Myometrial cell (primary cell): Measurements from ENCODE around the gene ZNF783. TPM values are rescaled to one million over a fixed set of nuclear protein-coding genes. Genes with fewer than 3 reads are reported as not detected.

Experiments
- total RNA-seq: library from RNA; depleted of rRNA; stranded (reverse); fragments of >200 nt; gene quantifications from 2 replicates; pipeline ENCODE4 v1.2.3, GENCODE V29; 2015

The ZNF783 gene
- total RNA-seq, result 3.0 and 4.6 TPM in 2 replicates

GRCh38 chr7:149261829-149262617 lies at the start of gene ZNF783:
Gene ZNF783 (plus strand): TSS chr7:149262196. CDS start chr7:149262334, 138 bp downstream.

GRCh38 chr7:149239345-149240143 lies 22.5 kb upstream of the ZNF783 start, which contains the start of gene ZNF212:
Gene ZNF212 (plus strand): TSS chr7:149239651. CDS start chr7:149239779, 128 bp downstream.

Other genes starting within 250 kb of the ZNF783 start
- gene PDIA4, start 233.7 kb upstream of the ZNF783 start, total RNA-seq, result 339 and 359 TPM in 2 replicates
- 3.2 and 3.7 TPM in 2 replicates for gene ZNF786, start 171.5 kb upstream of the ZNF783 start, total RNA-seq
- 1.1 and 1.4 TPM in 2 replicates for gene ZNF425, start 135.9 kb upstream of the ZNF783 start, total RNA-seq
- 8.5 and 9.5 TPM in 2 replicates for gene ZNF398, start 114.7 kb upstream of the ZNF783 start, total RNA-seq
- 17.0 and 19.5 TPM in 2 replicates for gene ZNF282, start 66.7 kb upstream of the ZNF783 start, total RNA-seq
- 4.0 and 5.0 TPM in 2 replicates for gene ZNF212, start 22.5 kb upstream of the ZNF783 start, total RNA-seq
- gene ZNF777, start 198.9 kb downstream of the ZNF783 start, total RNA-seq, result 8.7 and 9.8 TPM in 2 replicates
- 11.3 and 17.3 TPM in 2 replicates for gene ZNF746, start 235.6 kb downstream of the ZNF783 start, total RNA-seq